ENCODE data around the gene ZNF831.

The ZNF831 gene

DNA sequence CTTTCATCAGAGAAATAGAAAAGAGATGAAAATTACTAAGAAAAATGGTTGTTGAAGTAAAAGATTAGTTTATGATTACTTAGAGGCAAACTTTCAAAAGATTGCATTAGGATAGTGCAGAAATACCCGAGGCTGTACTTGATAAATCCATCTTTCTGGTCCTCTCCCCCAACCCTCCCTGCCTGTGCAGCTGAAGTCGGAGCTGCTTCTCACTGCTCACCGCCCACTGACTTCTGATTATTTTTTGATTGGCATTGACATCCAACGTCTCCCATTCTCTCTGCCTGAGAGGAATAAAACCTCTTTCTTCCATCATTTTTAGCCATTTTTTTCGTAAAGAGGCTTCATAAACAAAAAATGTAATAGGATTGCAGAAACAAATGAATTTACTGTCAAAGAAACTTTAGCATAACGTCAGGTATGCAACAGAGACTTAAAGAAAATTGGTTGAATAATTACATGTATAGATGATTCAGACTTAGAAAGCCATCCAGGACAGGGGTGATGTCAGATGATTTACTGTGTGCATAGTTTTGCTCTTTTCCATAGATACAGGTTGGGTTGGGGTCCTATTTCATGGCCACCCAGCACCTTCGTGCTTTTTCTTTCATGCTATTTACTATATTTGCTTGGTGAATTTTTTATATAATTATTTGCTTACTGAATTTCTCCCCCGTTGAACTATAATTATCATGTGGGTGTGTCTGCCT lies 83.2 kb downstream of the ZNF831 start:
- no peaks in the 10 kb centered on the region for H3K36me3 ChIP-seq (ENCODE audit: control insufficient read depth, insufficient read depth, low read length, severe bottlenecking)
- H3K27me3 ChIP-seq (replicated peaks; ENCODE audit: control insufficient read depth, insufficient read depth, low read length): peaks cover 8% of the 10 kb centered on the region
- no peaks in the 10 kb centered on the region for H3K9me3 ChIP-seq (ENCODE audit: control insufficient read depth, low read length)
- no peak overlapping the region for H3K9ac ChIP-seq (ENCODE audit: low read length)
- H3K4me1 ChIP-seq (ENCODE audit: control insufficient read depth, insufficient read depth, low read length): no peaks in the 10 kb centered on the region
- no peak overlapping the region for H3K4me3 ChIP-seq (ENCODE audit: low read length)
- DNase-seq (ENCODE audit: low read depth): no peak

DNA sequence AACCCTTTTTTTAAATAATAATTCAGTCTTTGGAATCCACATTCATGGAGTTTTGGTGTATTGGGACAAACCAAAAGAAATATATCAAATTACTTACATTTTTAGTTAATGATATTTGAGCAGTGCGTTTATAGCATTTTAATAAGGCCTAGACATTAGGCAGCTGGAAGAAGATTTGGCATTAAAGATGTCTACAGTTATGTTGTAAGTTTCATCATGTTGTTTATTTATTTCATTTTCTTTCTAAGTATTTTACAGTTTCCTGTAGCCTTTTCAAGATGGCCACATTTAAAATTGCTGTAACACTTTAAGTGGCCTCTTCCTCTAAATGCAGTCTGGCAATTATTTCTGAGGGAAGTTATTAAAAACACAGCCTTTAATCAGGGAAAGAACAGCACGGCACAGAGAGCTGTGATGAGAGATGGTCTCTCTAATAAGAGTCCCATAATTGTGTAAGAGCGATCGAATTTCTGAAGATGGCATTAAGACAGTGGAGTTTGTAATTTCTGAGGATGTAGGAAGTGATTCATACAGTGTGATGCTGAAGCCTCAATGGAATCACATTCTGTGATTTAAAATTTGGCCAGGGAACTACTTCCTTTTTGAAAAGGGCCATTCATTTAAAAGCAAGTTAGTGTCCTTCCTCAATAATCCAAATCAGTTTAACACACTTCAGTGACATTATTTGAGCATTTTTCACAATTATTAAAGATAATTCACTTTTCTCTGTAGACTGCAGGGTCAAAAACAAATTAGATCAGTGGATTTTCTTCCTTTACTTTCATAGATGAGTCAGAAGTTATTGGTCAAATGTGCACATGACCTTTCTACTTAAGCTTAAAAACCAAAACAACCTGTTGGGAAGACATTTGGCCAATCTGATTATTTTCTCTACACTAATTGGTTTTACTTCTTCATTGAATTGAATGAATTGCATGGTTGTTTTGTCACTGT lies 84.4 kb downstream of the ZNF831 start:
- no peak overlapping the region for H3K9ac ChIP-seq (ENCODE audit: low read length)
- peaks cover 20% of the 10 kb centered on the region for H3K27me3 ChIP-seq (replicated peaks; ENCODE audit: control insufficient read depth, insufficient read depth, low read length)
- no peak for DNase-seq (ENCODE audit: low read depth)

DNA sequence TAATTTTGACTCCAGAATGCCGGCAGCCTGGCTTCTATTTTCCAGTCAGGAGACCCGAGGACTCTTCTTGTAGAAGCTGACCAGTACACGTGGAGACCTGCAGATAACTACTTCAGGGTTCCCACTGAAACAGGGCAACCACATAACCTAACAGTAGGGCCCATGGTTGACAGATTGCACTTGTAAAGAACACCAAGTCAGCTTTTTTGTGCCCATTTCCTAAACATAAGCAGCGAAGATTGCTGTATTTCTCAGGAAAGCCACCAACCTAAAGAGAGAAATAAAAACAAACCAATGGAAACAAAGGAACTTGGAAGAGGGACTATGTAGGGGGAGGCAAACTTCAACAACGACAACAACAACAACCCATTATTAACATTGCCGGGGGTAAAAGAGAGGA lies 86.7 kb downstream of the ZNF831 start:
- no peak overlapping the region for H3K9ac ChIP-seq (ENCODE audit: low read length)
- H3K4me3 ChIP-seq (ENCODE audit: low read length): no peak overlapping the region
- no peaks in the 10 kb centered on the region for H3K4me1 ChIP-seq (ENCODE audit: control insufficient read depth, insufficient read depth, low read length)
- no peak for DNase-seq (ENCODE audit: low read depth)
- H3K36me3 ChIP-seq (ENCODE audit: control insufficient read depth, insufficient read depth, low read length, severe bottlenecking): no peaks in the 10 kb centered on the region
- H3K9me3 ChIP-seq (ENCODE audit: control insufficient read depth, low read length): peaks cover 5% of the 10 kb centered on the region
- peaks cover 27% of the 10 kb centered on the region for H3K27me3 ChIP-seq (replicated peaks; ENCODE audit: control insufficient read depth, insufficient read depth, low read length)

More for the DNA sequence above, 84.4 kb downstream of the ZNF831 start:
- Histone ChIP-seq H3K36me3 (ENCODE audit: control insufficient read depth, insufficient read depth, low read length, severe bottlenecking) (no peaks in the 10 kb centered on the region), H3K9me3 (ENCODE audit: control insufficient read depth, low read length) (peaks cover 5% of the 10 kb centered on the region), H3K4me1 (ENCODE audit: control insufficient read depth, insufficient read depth, low read length) (no peaks in the 10 kb centered on the region), H3K4me3 (ENCODE audit: low read length) (no peak overlapping the region)

DNA sequence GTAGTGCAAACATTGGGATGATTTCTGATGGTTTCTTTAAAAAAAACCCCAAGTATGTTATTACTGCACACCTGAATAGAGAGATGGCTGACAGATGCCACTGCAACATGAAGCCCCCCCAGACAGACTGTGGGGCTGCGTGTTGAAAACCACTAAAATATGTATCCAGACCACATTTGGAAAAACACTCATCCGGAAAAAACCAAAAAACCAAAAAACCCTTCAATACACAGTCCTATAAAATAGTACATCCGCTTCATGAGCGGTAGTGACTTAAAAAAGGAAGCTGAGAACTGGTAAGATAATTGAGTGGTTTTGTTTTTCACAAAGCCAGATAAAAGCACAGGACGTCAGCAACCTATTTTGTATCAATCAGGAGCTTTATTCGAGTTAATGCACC lies 89.7 kb downstream of the ZNF831 start:
- DNase-seq (ENCODE audit: low read depth): no peak
- Histone ChIP-seq H3K36me3 (ENCODE audit: control insufficient read depth, insufficient read depth, low read length, severe bottlenecking) (no peaks in the 10 kb centered on the region), H3K4me3 (ENCODE audit: low read length) (no peak overlapping the region), H3K4me1 (ENCODE audit: control insufficient read depth, insufficient read depth, low read length) (peaks cover 2% of the 10 kb centered on the region), H3K9me3 (ENCODE audit: control insufficient read depth, low read length) (peaks cover 5% of the 10 kb centered on the region), H3K9ac (ENCODE audit: low read length) (no peak overlapping the region), H3K27me3 (replicated peaks; ENCODE audit: control insufficient read depth, insufficient read depth, low read length) (peaks cover 43% of the 10 kb centered on the region)

DNA sequence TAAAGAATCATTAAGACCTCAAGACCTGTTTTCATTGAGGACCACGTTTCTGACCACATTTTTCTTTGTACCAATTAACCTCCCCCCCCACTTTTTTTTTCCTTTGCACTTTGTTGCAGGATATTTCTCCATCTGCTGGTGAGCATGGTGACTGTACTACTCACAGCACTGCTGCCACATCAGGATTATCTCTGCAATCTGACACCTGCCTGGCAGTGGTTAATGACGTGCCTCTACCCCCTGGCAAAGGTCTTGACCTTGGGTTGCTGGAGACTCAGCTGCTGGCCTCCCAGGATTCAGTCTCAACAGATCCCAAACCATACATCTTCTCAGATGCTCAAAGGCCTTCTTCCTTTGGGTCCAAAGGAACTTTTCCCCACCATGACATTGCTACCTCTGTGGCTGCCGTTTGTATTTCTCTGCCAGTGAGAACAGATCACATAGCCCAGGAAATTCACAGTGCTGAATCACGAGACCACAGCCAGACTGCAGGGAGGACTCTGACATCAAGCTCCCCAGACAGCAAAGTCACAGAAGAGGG lies 90.2 kb downstream of the ZNF831 start:
- H3K36me3 ChIP-seq (ENCODE audit: control insufficient read depth, insufficient read depth, low read length, severe bottlenecking): no peaks in the 10 kb centered on the region
- no peak overlapping the region for H3K9ac ChIP-seq (ENCODE audit: low read length)
- H3K9me3 ChIP-seq (ENCODE audit: control insufficient read depth, low read length): peaks cover 5% of the 10 kb centered on the region
- peaks cover 3% of the 10 kb centered on the region for H3K4me1 ChIP-seq (ENCODE audit: control insufficient read depth, insufficient read depth, low read length)
- DNase-seq (ENCODE audit: low read depth): no peak
- no peak overlapping the region for H3K4me3 ChIP-seq (ENCODE audit: low read length)
- peaks cover 45% of the 10 kb centered on the region for H3K27me3 ChIP-seq (replicated peaks; ENCODE audit: control insufficient read depth, insufficient read depth, low read length)

DNA sequence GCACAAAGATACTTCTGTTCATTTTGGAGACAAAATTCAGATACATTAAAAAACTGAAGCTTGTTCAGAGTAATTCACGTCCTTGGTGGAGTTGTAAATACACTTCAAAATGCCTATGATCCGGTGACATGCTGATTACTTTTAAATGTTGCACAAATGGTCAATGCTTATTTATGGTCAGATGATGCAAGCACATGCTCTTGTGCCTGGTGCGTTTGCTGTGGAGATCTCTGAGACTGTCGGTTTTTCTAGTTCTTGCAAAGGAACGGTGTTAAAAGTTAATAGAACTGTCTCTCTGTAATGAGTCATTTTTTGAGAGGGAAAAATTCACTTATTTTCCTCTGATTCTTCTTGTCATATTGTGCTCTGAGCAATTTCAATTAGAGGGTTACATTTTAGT lies 91.6 kb downstream of the ZNF831 start:
- DNase-seq (ENCODE audit: low read depth): no peak
- Histone ChIP-seq H3K27me3 (replicated peaks; ENCODE audit: control insufficient read depth, insufficient read depth, low read length) (peaks cover 48% of the 10 kb centered on the region), H3K9me3 (ENCODE audit: control insufficient read depth, low read length) (peaks cover 5% of the 10 kb centered on the region), H3K4me3 (ENCODE audit: low read length) (no peak overlapping the region), H3K36me3 (ENCODE audit: control insufficient read depth, insufficient read depth, low read length, severe bottlenecking) (no peaks in the 10 kb centered on the region), H3K4me1 (ENCODE audit: control insufficient read depth, insufficient read depth, low read length) (peaks cover 3% of the 10 kb centered on the region), H3K9ac (ENCODE audit: low read length) (no peak overlapping the region)

DNA sequence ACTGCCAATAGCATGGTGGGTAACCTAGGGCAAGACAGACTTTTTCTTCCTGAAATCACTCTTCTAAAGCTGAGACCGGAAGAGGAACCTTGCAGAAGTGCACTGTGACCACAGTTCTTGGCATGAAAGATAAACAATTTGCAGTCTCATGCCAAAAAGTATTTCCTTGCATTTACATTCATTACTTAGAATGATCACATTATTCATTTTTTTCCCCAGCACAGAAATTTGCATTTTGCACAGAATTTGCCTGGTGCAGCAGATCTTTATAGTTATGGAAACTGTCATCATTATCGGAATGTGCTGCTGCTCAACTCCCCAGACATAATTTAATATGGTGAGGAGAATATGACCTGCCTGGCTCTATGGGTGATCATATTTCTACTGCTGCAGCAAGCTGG lies 94.6 kb downstream of the ZNF831 start:
- DNase-seq (ENCODE audit: low read depth): no peak
- Histone ChIP-seq H3K9ac (ENCODE audit: low read length) (no peak overlapping the region), H3K4me3 (ENCODE audit: low read length) (no peak overlapping the region), H3K27me3 (replicated peaks; ENCODE audit: control insufficient read depth, insufficient read depth, low read length) (peaks cover 36% of the 10 kb centered on the region), H3K4me1 (ENCODE audit: control insufficient read depth, insufficient read depth, low read length) (peaks cover 3% of the 10 kb centered on the region), H3K36me3 (ENCODE audit: control insufficient read depth, insufficient read depth, low read length, severe bottlenecking) (no peaks in the 10 kb centered on the region), H3K9me3 (ENCODE audit: control insufficient read depth, low read length) (peaks cover 3% of the 10 kb centered on the region)

DNA sequence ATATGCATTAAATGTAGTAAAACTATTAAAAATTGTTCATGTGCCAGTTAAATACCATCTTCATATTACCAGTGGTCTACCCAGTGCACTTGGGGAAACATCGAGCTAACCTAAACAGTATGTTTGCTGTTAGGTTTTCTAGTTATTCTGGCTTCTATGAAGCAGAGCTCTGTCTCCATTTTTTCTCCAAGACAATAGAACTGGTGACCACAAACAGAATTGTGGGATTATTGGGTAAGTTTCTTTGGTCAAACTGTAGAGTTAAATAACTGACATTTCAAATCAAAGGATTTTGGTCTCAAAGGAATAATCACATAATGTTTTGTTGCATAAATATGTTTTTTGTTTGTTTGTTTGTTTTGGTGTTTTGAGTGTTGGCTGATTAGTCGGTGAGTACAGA lies 96.3 kb downstream of the ZNF831 start:
- DNase-seq (ENCODE audit: low read depth): no peak
- Histone ChIP-seq H3K27me3 (replicated peaks; ENCODE audit: control insufficient read depth, insufficient read depth, low read length) (peaks cover 37% of the 10 kb centered on the region), H3K9ac (ENCODE audit: low read length) (no peak overlapping the region), H3K9me3 (ENCODE audit: control insufficient read depth, low read length) (peaks cover 3% of the 10 kb centered on the region), H3K4me1 (ENCODE audit: control insufficient read depth, insufficient read depth, low read length) (peaks cover 3% of the 10 kb centered on the region), H3K4me3 (ENCODE audit: low read length) (no peak overlapping the region), H3K36me3 (ENCODE audit: control insufficient read depth, insufficient read depth, low read length, severe bottlenecking) (no peaks in the 10 kb centered on the region)

DNA sequence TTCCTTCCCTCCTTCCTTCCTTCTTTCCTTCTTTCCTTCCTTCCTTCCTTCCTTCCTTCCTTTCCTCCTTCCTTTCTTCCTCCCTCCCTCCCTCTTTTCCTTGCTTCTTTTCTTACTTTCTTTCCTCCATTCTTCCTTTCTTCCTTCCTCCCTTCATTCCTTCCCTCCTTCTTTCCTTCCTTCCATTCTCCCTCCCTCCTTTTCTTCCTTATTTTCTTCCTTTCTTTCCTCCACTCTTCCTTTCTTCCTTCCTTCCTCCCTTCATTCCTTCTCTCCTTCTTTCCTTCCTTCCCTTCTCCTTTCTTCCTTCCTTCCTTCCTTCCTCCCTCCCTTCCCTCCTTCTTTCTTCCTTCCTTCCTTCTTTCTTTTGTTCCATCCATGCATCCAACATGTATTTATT lies 101.7 kb downstream of the ZNF831 start:
- DNase-seq (ENCODE audit: low read depth): no peak
- no peaks in the 10 kb centered on the region for H3K36me3 ChIP-seq (ENCODE audit: control insufficient read depth, insufficient read depth, low read length, severe bottlenecking)
- H3K9ac ChIP-seq (ENCODE audit: low read length): no peak overlapping the region
- H3K27me3 ChIP-seq (replicated peaks; ENCODE audit: control insufficient read depth, insufficient read depth, low read length): peaks cover 45% of the 10 kb centered on the region
- peaks cover 3% of the 10 kb centered on the region for H3K9me3 ChIP-seq (ENCODE audit: control insufficient read depth, low read length)
- H3K4me1 ChIP-seq (ENCODE audit: control insufficient read depth, insufficient read depth, low read length): no peaks in the 10 kb centered on the region
- no peak overlapping the region for H3K4me3 ChIP-seq (ENCODE audit: low read length)

DNA sequence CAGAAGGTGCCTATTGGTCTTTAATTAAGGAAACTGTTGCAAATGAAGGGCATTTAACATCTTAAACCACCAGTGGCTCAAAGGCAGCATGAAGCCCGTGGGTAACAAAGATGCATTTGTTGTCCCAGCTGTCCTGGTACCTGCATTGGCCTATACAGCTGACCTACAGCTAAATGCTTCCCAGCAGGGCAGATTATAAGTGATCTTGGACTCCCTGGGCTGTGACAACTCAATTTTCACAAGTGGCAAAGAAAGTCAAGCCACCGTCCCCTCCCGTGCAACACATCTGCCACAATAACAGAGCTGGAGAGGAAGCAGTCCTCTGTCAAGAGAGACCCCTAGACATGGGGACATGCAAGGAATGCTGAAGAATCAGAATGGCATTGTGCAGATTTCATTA lies 105.2 kb downstream of the ZNF831 start:
- peaks cover 1% of the 10 kb centered on the region for H3K4me1 ChIP-seq (ENCODE audit: control insufficient read depth, insufficient read depth, low read length)
- H3K4me3 ChIP-seq (ENCODE audit: low read length): no peak overlapping the region
- peaks cover 53% of the 10 kb centered on the region for H3K27me3 ChIP-seq (replicated peaks; ENCODE audit: control insufficient read depth, insufficient read depth, low read length)
- DNase-seq (ENCODE audit: low read depth): no peak
- H3K36me3 ChIP-seq (ENCODE audit: control insufficient read depth, insufficient read depth, low read length, severe bottlenecking): no peaks in the 10 kb centered on the region
- H3K9me3 ChIP-seq (ENCODE audit: control insufficient read depth, low read length): no peaks in the 10 kb centered on the region
- no peak overlapping the region for H3K9ac ChIP-seq (ENCODE audit: low read length)

DNA sequence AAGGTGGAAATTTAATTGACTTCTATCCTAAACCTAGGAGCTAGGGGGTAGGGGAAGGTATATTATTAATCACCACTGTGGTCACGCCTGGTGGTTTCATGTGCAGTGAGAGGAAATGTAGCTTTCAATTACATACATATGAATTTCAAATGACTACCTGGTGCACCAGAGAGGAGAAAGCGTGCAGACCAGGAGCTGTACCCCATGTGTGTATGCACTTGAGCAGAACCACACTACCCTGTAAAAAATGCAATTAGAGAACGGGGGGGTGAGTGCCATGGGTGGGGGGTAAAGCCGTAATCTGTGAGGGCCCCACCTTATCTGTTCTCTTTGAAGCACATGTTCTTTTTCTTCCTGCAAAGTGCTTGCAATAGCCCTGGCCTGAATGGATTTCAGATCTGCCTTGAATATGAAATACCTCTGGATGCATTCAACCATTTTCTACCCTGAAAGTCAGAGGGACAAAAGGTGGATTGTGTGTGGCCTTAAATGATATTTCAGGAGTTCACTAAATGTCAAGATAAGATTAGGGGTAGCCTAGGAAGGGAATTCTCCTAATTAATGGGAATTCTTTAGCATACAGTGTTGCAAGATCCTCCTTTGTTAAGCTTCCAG lies 105.9 kb downstream of the ZNF831 start:
- Histone ChIP-seq H3K9ac (ENCODE audit: low read length) (no peak overlapping the region), H3K4me3 (ENCODE audit: low read length) (no peak overlapping the region), H3K4me1 (ENCODE audit: control insufficient read depth, insufficient read depth, low read length) (peaks cover 5% of the 10 kb centered on the region), H3K36me3 (ENCODE audit: control insufficient read depth, insufficient read depth, low read length, severe bottlenecking) (no peaks in the 10 kb centered on the region), H3K27me3 (replicated peaks; ENCODE audit: control insufficient read depth, insufficient read depth, low read length) (peaks cover 54% of the 10 kb centered on the region), H3K9me3 (ENCODE audit: control insufficient read depth, low read length) (no peaks in the 10 kb centered on the region)
- DNase-seq (ENCODE audit: low read depth): no peak
